Stomach (tissue), 4 donors: ENCODE data around the gene SFXN4.

Experiments
- EP300 ChIP-seq: sonication (generic); formaldehyde crosslinking; IDR thresholded peaks from one replicate; pipeline ENCODE4 v1.6.1; 2017; ENCODE audit warnings: antibody characterized with exemption
- POLR2AphosphoS5 ChIP-seq, 3 donors: sonication (generic); formaldehyde crosslinking; IDR thresholded peaks; one replicate each; pipeline ENCODE4 v1.6.1; 2016; ENCODE audit warnings: antibody characterized with exemption in 3 of 3
- TF ChIP-seq, protein P1 (sequence below), 7 experiments: fragments of 450-650 bp in 4 of 7; fragments of 200-600 bp in 3 of 7; sonication (generic) in 3 of 7; IDR thresholded peaks; one replicate each; pipeline ENCODE4 v1.5.1; 2016 to 2019; ENCODE audit warnings: antibody characterized with exemption in 7 of 7, control low read depth in 2 of 7, mild to moderate bottlenecking in 1 of 7

DNA sequence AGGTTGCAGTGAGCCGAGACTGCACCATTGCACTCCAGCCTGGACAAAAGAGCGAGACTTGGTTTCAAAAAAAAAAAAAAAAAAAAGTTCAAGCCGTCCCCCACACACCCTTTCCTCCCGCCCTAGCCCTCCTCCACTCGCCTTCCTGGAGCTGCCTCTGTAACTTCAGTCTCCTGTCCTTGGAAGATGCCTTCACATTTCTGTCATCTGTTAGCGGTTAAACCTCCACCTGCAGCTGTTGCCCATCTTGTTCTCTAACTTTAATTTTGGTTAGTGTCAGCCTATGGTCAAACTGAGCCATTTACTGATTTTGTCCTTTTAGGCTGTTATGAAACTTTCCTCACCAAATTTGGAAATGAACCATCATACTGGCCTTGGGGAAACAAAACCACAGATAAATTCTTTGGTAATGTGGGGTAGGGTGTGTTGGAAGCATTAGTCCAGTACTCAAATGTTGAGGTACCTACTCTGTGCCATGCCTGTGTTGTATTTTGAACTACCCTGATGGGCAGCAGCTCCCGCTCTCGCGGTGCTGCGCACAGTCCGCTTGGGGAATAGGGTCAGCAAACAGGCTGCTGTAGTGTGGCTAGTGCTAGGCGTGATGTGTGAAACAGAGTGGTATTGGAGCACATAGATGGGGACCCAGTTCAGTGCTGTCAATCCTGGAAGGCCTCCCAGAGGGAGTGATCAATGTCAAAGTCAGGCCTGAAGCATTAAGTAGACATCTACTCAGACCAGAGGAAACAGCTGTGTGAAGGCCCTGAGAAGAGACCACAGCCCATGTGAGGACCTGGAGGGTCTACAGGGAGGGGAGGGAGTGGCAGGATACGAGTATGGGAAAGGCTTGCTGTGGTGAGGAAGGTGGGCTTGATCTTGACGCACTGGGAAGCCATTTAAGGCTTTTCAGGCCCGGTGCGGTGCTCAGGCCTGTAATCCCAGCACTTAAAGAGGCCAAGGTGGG is 26.9 kb downstream of the SFXN4 start:
- TF ChIP-seq, protein P1, sequence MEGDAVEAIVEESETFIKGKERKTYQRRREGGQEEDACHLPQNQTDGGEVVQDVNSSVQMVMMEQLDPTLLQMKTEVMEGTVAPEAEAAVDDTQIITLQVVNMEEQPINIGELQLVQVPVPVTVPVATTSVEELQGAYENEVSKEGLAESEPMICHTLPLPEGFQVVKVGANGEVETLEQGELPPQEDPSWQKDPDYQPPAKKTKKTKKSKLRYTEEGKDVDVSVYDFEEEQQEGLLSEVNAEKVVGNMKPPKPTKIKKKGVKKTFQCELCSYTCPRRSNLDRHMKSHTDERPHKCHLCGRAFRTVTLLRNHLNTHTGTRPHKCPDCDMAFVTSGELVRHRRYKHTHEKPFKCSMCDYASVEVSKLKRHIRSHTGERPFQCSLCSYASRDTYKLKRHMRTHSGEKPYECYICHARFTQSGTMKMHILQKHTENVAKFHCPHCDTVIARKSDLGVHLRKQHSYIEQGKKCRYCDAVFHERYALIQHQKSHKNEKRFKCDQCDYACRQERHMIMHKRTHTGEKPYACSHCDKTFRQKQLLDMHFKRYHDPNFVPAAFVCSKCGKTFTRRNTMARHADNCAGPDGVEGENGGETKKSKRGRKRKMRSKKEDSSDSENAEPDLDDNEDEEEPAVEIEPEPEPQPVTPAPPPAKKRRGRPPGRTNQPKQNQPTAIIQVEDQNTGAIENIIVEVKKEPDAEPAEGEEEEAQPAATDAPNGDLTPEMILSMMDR (IDR thresholded peaks at IDR 0.05): no peak
- no peak for TF ChIP-seq POLR2AphosphoS5 (IDR thresholded peaks at IDR 0.05)
- no peak for TF ChIP-seq EP300
